ENCODE results near the gene KSR1. TPM values are rescaled to one million over a fixed set of nuclear protein-coding genes. Genes with fewer than 3 reads are reported as not detected.

The KSR1 gene
- total and polyA plus RNA-seq, 2 of the 4 experiments (the other 2 are of a cell fraction): 12.5 to 21.9 TPM

GRCh38 chr17:27576477-27577083 is 120.3 kb downstream of the KSR1 start:
- ATAC-seq (ENCODE audit: low read depth): peak; percentile 41
- peak overlapping the region; percentile 100 for H3K4ac ChIP-seq (ENCODE audit: low read depth, low read length)
- H4K91ac ChIP-seq (ENCODE audit: insufficient read depth, low read depth, low read length): peak overlapping the region; percentile 99
- H3K56ac ChIP-seq (ENCODE audit: extremely low read depth, insufficient read depth, low read length): peak overlapping the region; percentile 99
- peak overlapping the region; percentile 100 for H2BK120ac ChIP-seq (ENCODE audit: low read depth, low read length)
- dilution Hi-C loops (cut with HindIII; ENCODE audit: low sequenced_read_pairs, unreplicated experiment) (no loop called here), in situ Hi-C loops (cut with MboI; ENCODE audit: low sequenced_read_pairs) (loop anchor here (10.0 kb wide), 1 partner anchor 58 kb away; the partner anchor contains the start of gene LGALS9), intact Hi-C loops (cut with micrococcal nuclease) (loop anchor here (5.0 kb wide), 1 partner anchor 119 kb away; the partner anchor contains the start of gene KSR1)
- H4K5ac ChIP-seq (ENCODE audit: low read depth, low read length): peak overlapping the region; percentile 98
- H3K9me1 ChIP-seq (ENCODE audit: insufficient read depth, low read length): peaks cover 51% of the 10 kb centered on the region
- peaks cover 48 to 86% of the 10 kb centered on the region in 2 experiments for H3K79me1 ChIP-seq (ENCODE audit: low read depth in 1 of 2, low read length in 2 of 2)
- TF ChIP-seq CEBPB (IDR thresholded peaks at IDR 0.05; ENCODE audit: low read depth, low read length): peak; percentile 97
- no peak for TF ChIP-seq NFE2L2 (IDR thresholded peaks at IDR 0.05; ENCODE audit: low read depth, low read length)
- TF ChIP-seq RCOR1 (IDR thresholded peaks at IDR 0.05; ENCODE audit: insufficient replicate concordance, low read length): no peak
- no peak for TF ChIP-seq MAFK (IDR thresholded peaks at IDR 0.05; ENCODE audit: low read depth, low read length)
- peak; percentile 42; the same call in 1 of the 2 replicates for TF ChIP-seq POLR2A (IDR thresholded peaks at IDR 0.05; ENCODE audit: low read depth, low read length)
- TF ChIP-seq MAZ (IDR thresholded peaks at IDR 0.05; ENCODE audit: borderline replicate concordance, low read depth, low read length): no peak
- no peak for TF ChIP-seq FOS (IDR thresholded peaks at IDR 0.05; ENCODE audit: low read depth, low read length)
- no peak for TF ChIP-seq CHD1 (IDR thresholded peaks at IDR 0.05; ENCODE audit: low read depth, low read length)
- no peak for TF ChIP-seq RFX5 (IDR thresholded peaks at IDR 0.05; ENCODE audit: low read depth, low read length)
- TF ChIP-seq RAD21 (IDR thresholded peaks at IDR 0.05; ENCODE audit: low read length): no peak
- TF ChIP-seq ELK1 (IDR thresholded peaks at IDR 0.05; ENCODE audit: borderline replicate concordance, low read depth, low read length): no peak
- TF ChIP-seq MXI1 (IDR thresholded peaks at IDR 0.05; ENCODE audit: borderline replicate concordance, low read depth, low read length): no peak
- peaks cover 15% of the 10 kb centered on the region; the same call in 1 of the 2 replicates for H3K36me3 ChIP-seq (ENCODE audit: control insufficient read depth, insufficient read depth, low read length)
- WGBS, 2 experiments (ENCODE audit: extremely low coverage in 2 of 2, insufficient read length in 1 of 2): no CpG with 5 or more reads among the region's 8 CpGs
- no peaks in the 10 kb centered on the region; the same call in none of the 2 replicates for H4K20me1 ChIP-seq (ENCODE audit: insufficient read depth, low read length)
- peaks cover 65% of the 10 kb centered on the region for H3K4me1 ChIP-seq (ENCODE audit: control insufficient read depth, insufficient read depth, low read length)
- H3K9me3 ChIP-seq (ENCODE audit: control insufficient read depth, insufficient read depth, low read length): no peaks in the 10 kb centered on the region
- POLR2A ChIA-PET (ENCODE audit: unreplicated experiment): no interaction called here
- peak overlapping the region; percentile 100 for H3K27ac ChIP-seq (ENCODE audit: insufficient read depth, low read length)
- peak; percentile 74 for DNase-seq
- peak overlapping the region; percentile 91 for H3K9ac ChIP-seq (ENCODE audit: low read depth, low read length)
- H2AK5ac ChIP-seq (ENCODE audit: low read depth, low read length): peak overlapping the region; percentile 100
- peak overlapping the region; percentile 93 for H2AK9ac ChIP-seq (replicated peaks; ENCODE audit: low read depth, low read length, poor library complexity)
- H3K14ac ChIP-seq (replicated peaks; ENCODE audit: low read depth, low read length): peak overlapping the region; percentile 97
- peak overlapping the region; percentile 87 for H3K4me2 ChIP-seq (ENCODE audit: low read depth, low read length)
- H3K23ac ChIP-seq (ENCODE audit: low read depth, low read length): peak overlapping the region; percentile 100
- H2BK5ac ChIP-seq (ENCODE audit: low read depth, low read length, poor library complexity, severe bottlenecking): peak overlapping the region; percentile 100
- no peaks in the 10 kb centered on the region for H3K27me3 ChIP-seq (ENCODE audit: control insufficient read depth, insufficient read depth, low read length)
- H4K8ac ChIP-seq (ENCODE audit: low read depth in 2 of 2, low read length in 2 of 2): peak overlapping the region; percentile 91 to 99
- peak overlapping the region; percentile 100 for H2BK20ac ChIP-seq (ENCODE audit: low read depth, low read length)
- H2BK15ac ChIP-seq (ENCODE audit: low read depth, low read length): peak overlapping the region; percentile 75; the same call in 2 of the 3 replicates
- CTCF ChIA-PET: interaction anchor here (0.7 to 2.8 kb wide), 3 partner anchors 8 to 123 kb away, joined by 3 to 10 read pairs (median 3); no protein-coding TSS in a partner anchor
- peak overlapping the region; percentile 99 for H3K18ac ChIP-seq (ENCODE audit: low read depth, low read length)
- no TSS peak for BruUV-seq (replicated peaks)
- no peak overlapping the region for H3K4me3 ChIP-seq (ENCODE audit: insufficient read depth, low read depth, low read length)
- peak overlapping the region; percentile 77 for H2AFZ ChIP-seq (replicated peaks; ENCODE audit: low read length, poor library complexity)
